ENCODE measurements around the gene PLOD1.
"Not testable (repeated sequence)": the region's sequence is repeated elsewhere in the genome, so short reads cannot be mapped to it uniquely, and the experiment has no call there.

PLOD1 gene

DNA sequence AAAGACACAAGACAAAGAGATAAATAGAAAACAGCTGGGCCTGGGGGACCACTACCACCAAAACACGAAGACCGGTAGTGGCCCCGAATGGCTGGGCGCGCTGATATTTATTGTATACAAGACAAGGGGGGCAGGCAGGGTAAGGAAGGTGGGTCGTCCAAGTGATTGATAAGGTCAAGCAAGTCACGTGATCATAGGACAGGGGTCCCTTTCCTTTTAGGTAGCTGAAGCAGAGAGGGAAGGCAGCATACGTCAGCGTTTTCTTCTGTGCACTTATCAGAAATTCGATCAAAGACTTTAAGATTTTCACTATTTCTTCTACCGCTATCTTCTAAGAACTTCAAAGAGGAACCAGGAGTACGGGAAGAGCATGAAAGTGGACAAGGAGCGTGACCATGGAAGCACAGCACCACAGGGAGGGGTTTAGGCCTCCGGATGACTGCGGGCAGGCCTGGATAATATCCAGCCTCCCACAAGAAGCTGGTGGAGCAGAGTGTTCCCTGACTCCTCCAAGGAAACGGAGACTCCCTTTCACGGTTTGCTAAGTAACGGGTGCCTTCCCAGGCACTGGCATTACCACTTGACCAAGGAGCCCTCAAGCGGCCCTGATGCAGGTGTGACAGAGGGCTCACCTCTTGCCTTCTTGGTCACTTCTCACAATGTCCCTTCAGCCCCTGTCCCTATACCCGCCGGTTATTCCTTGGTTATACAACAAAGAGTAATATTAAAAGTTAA is 21.9 kb upstream of the PLOD1 start:
- DNase-seq (ENCODE audit: low spot score), result not testable (repeated sequence)

GRCh38 chr1:11913291-11913690 is 21.2 kb upstream of the PLOD1 start:
- no peak for DNase-seq (ENCODE audit: low spot score)

GRCh38 chr1:11914024-11914423 is 20.5 kb upstream of the PLOD1 start:
- no peak for DNase-seq (ENCODE audit: low spot score)

- no peak for DNase-seq (ENCODE audit: low spot score)
Measured at GRCh38 chr1:11918799-11919519, 15.6 kb upstream of the PLOD1 start.

DNA sequence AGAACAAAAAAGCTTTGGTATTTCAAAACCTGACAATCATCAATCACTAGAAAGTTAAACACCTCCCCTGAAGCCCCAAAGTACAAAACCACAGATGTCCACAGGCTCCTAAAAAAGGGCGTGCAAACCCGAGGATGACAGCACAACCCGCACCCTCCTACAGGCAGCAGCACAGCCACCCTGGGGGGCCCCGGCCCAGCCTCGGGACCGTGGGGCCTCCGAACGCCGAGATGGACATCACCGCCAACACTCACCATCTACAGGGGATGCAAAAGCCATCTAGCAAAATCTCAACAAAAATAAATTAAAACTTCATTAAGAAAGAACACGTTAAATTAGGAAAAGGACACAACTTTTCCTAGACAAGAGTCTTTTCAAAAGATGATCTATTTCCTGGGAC is 14.9 kb upstream of the PLOD1 start:
- DNase-seq (ENCODE audit: low spot score), result no peak

DNA sequence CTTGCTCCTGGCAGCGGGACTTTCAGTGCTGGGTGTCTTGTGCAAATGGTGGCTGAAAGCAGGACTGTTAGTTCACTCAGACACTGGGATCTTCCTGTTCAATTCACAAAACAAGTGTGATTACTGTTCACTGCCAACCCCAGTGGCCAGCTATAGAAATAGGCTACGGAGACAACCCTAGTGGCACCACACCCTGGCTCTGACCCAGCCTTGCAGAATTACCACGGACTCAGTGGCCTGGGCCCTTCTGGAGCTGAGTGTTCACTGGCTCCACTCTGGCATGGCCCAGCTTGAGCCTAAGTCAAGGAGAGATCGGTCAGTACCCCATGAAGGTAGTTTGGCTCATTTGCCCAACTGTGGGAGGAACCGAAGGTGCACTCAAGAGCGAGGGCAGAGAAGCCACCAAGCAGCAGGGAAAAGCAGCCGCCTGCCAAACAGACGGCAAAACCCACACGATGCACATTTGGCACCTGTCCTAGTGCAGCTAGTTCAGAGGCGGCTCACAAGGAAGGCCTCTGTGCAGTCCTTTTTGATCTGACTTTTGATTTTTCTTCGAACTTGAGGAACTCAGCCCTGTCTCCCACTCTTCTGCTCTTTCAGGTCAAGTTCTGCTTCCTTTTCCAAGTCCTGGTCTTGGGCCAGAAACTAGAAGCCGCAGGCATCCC is 14.1 kb upstream of the PLOD1 start:
- no peak for DNase-seq (ENCODE audit: low spot score)

- no peak for DNase-seq (ENCODE audit: low spot score)
Measured at GRCh38 chr1:11921022-11921421, 13.5 kb upstream of the PLOD1 start.

DNA sequence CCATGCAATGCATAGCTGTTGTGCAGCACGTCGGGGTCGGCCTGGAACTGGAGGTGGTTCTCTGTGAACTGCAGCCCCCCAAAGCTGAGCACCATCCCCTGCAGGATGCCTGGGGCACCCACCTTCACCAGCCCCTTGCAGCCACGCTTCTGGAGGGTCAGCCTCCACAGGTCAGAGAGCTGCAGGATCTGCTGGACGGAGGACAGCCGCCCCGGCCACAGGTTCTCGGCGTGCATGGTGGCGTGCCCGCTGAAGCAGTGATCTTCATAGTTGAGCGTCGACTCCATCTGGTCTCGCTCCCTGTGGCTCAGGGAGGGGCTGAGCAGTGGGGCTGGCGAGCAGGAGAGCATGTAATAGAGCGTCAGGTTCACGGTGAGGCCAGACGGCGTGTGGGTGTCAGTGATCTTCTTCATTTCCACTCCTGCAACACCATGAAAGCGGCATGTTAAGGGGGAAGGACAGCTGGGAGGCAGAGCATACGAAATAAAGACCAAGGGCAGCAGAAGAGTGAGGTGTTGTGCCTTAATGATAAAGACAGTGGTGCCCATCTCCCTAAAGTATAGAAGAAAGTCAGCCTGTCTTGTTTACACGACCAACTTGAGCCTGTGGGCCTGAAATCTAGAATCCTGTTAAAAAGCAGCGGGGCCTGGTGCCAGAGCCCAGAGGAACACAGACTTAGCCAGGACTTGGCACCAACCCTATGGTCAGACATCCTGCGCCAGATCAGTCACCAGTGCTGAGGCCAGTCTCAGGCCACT is 11.3 kb upstream of the PLOD1 start:
- DNase-seq (ENCODE audit: low spot score), result no peak

DNA sequence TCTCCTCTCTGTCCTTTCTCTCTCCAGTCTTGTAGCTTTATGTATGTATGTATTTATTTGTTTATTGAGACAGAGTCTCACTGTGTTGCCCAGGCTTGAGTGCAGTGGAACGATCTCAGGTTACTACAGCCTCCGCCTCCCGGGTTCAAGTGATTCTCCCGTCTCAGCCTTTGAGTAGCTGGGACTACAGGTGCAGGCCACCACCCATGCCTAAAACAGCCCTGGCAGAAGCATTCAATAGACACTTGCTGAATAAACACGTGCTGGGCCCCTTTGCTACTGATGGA is 10.7 kb upstream of the PLOD1 start:
- DNase-seq (ENCODE audit: low spot score), result no peak

DNA sequence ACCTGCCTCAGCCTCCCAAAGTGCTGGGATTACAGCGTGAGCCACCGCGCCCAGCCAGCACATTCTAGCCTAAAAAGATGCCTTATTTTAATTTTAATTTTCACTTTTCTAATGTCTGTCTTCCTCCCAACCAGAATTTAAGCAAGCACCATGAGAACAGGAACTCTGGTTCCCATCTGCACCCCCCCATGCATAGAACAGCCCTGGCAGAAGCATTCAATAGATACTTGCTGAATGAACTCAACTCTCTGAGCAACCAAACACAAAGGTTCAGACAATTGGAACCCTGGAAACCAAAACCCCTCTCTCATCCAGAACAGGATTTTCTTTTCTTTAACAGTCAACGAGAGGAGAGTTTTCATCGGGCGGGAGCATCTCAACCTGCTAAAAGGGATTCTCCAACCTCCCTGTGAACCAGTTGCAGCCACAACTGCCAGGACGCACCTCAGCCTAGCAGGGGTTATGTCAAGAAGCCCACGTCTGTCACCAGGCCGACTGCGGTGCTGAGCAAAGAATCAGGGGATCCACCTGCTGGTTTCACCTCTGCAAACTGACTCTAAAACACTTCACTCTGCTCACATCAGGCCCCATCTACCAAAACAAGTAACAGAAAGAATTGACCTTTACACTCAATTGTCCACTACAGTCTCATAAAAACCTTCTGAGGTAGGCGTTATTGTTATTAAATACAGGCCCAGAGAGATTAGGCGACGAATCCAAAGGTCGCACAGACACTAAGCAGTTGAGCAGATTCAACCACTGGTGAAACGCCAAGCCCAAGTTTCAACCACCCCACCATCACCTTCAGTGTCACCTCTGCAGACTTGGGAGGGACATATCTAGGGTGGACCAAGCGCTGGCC is 10.0 kb upstream of the PLOD1 start:
- no peak for DNase-seq (ENCODE audit: low spot score)

DNA sequence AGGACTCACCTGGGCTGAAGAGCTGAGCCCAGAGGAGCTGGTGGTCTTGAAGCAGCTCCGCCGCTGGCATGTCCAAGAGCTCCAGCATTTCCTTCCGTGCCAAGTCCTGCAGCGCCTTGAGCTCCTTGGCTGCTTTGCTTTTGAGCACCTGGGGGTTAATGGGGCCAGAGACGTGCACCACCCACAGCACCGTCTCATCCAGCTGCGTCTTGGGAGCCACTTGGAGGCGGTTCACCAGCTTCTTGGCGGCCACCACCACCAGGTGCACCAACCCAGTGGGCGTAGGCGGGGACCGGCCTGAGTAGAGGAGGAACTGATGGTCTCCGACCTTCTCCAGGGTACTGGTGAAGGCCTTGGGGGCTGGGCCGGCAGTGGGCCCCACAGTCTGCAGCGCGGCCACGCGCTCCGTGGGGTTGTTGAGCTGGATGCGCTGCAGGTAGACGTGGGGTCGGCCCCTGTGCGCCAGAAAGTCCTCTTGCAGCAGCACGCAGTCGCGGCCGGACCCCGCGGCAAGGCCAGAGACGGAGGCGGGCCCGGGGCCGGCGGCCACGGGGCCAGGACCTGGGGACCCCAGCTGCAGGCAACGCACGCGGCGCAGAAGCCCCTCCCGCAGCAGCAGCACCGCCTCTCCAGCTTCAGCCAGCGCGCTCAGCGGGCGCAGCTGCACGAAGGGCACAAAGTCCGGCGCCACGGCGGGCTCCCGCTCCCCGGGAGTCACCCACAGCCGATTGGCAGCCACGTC is 9.2 kb upstream of the PLOD1 start:
- DNase-seq (ENCODE audit: low spot score), result not testable (repeated sequence)

- no peak for DNase-seq (ENCODE audit: low spot score)
Measured at GRCh38 chr1:11925938-11926292, 8.6 kb upstream of the PLOD1 start.

DNA sequence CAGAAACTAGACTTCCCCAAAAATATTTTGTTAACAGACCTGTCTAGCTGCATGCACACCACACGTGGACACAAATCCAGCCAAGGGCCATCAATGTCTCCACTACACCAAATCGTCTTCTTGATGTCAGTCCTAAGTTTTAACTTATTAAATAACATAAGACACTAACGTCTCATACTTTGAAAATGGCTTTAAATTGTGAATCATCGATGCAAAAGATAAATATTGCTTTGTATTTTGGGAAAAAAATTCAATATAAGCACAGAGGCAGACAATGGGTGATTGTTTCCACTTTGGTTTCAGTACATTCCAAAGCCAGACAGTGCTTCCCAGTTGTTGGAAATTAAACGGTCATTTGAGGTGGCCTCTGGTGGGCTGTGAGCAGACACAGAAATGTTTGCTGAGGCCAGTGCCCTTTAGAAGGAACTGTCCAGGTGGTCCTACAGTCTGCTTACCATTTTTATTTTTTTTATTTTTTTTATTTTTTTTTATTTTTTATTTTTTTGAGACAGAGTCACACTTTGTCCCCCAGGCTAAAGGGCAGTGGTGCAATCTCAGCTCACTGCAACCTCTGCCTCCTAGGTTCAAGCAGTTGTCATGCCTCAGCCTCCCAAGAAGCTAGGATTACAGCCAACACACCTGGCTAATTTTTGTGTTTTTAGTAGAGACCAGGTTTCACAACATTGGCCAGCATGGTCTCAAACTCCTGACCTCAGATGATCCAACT is 6.5 kb upstream of the PLOD1 start:
- no peak for DNase-seq (ENCODE audit: low spot score)

GRCh38 chr1:11929849-11930248 is 4.7 kb upstream of the PLOD1 start:
- DNase-seq (ENCODE audit: low spot score), result no peak

DNA sequence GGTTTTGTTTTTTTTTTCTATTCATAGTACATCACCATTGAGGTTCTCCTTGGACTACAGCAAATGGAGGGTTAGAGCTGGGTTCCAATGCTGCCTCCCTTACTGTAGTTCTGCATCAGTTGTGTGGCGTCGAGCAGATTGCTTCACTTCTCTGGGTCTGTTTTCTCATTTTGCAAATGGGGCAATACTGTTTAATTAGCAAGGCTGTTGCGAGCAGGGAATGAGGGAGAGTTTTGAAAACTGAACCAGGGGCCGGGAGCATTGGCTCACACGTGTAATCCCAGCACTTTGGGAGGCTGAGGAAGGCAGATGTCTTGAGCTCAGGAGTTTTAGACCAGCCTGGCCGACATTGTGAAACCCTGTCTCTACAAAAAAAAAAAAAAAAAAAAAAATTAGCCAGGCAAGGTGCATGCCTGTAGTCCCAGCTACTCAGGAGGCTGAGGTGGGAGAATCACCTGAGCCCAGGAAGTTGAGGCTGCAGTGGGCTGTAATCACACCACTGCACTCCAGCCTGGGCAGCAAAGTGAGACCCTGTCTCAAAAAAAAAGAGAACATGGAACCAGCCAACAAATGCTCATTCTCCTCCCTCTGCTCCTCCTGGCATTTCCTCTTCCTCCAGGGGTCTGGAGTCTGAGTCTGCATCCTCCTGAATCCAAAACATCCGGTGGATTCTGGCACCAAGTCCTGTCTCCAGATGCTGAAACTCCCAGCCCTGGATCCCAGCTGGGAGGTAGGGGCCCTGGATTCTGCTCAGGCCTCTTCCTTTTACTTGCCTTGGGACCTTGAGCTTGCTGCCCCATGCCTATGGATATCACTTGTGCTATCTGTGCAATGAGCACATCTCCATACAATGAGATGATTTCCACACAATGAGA is 3.7 kb upstream of the PLOD1 start:
- no peak for DNase-seq (ENCODE audit: low spot score)

DNA sequence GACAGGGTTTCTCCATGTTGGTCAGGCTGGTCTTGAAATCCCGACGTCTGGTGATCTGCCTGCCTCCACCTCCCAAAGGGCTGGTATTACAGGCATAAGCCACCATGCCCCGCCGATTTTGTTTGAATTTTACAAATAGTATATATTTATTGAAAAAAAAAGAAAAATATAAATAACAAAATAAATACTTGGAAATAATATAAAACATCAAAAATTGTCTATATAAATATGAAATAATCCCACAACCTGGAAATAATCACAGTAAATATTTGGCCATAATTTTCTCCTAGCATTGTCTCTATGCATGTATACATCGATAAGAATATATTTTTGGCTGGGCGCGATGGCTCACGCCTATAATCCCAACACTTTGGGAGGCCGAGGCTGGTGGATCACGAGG is 2.7 kb upstream of the PLOD1 start:
- no peak for DNase-seq (ENCODE audit: low spot score)

GRCh38 chr1:11935057-11935412 is 518 bp downstream of the PLOD1 start:
- no peak for DNase-seq (ENCODE audit: low spot score)

GRCh38 chr1:11935733-11936132 is 1.2 kb downstream of the PLOD1 start:
- not testable (repeated sequence) for DNase-seq (ENCODE audit: low spot score)

DNA sequence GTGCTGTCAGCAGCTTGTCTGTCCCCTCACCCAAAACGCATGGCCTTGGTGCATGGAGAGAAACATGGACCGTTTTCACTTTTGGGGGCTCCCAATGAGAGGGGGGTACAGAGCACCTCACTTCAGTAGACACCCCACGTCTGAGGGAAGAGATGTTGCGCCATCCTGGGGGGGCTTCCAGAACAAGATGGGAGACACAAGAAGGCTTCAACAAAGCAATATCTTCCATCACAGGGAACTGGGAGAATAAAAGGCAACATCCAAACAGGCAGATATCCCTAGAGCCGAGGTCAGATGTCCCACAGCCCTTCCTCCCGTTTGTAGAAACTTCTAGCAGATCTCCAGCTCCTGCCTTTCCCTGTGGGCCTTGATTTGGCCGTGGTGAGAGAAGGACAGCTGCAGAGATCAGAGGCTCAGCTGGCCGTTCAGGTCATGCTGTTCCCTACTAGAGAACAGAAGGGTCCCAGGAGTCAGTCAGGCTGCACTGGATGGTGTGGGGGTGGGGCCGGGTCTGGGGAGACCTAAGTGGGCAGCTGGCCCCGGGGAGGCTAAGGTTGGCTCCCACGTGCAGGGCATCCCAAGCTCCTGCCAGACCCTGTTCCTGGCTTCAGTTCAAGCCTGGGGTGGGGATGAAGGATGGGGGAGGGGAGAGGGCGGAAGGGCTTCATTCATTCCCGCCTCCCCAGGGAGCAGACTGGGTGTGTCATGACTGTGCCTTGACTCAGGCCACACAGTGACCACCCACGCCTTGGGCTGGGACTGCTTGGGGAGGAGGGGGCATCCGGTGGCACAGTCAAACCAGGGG is 4.4 kb downstream of the PLOD1 start:
- no peak for DNase-seq (ENCODE audit: low spot score)

All from germinal center (tissue), 1 donor.